CD4-positive, alpha-beta memory T cell (primary cell): Measurements from ENCODE around the gene LIPE. TPM values are rescaled to one million over a fixed set of nuclear protein-coding genes. Genes with fewer than 3 reads are reported as not detected.
A peak's percentile ranks its signal among the peaks of the same experiment; 100 is the strongest.

Experiments
- CTCF ChIA-PET: fragments of 350-600 bp; sonication (Branson Sonifier 250); formaldehyde crosslinking; loops from one replicate; lab custom pipeline; 2021; ENCODE audit warnings: inconsistent platforms; ENCODE audit not compliant: partially characterized antibody; lab: Charles Lee
- POLR2A ChIA-PET: fragments of 350-600 bp; sonication (Branson Sonifier 250); formaldehyde crosslinking; loops from one replicate; lab custom pipeline; 2021; ENCODE audit not compliant: partially characterized antibody; lab: Charles Lee
- DNase-seq, 5 donors: peaks; one replicate each; pipeline versions ENCODE4 v3.0.0 to v3.0.0-alpha.2; 2020 to 2022; ENCODE audit warnings: mixed read lengths in 1 of 5
- H3K27ac ChIP-seq: one replicate; pipeline ENCODE4 v1.7.0; 2013; ENCODE audit warnings: low read depth, low read length
- H3K27me3 ChIP-seq: 2 replicates; pipeline ENCODE4 v1.7.0; 2013; ENCODE audit warnings: mild to moderate bottlenecking, low read length, moderate library complexity; ENCODE audit not compliant: insufficient read depth
- H3K36me3 ChIP-seq: 2 replicates; pipeline ENCODE4 v1.7.0; 2013; ENCODE audit warnings: mild to moderate bottlenecking, low read length, moderate library complexity; ENCODE audit not compliant: insufficient read depth
- H3K4me1 ChIP-seq: 2 replicates; pipeline ENCODE4 v1.7.0; 2013; ENCODE audit warnings: mild to moderate bottlenecking, low read length, moderate library complexity; ENCODE audit not compliant: insufficient read depth
- H3K4me3 ChIP-seq, 2 donors: one replicate each; pipeline ENCODE4 v1.7.0; 2013; ENCODE audit warnings: low read length in 2 of 2, mild to moderate bottlenecking in 1 of 2
- H3K9me3 ChIP-seq, 2 donors: one replicate each; pipeline ENCODE4 v1.7.0; 2013; ENCODE audit warnings: low read length in 2 of 2, control low read depth in 1 of 2; ENCODE audit not compliant: control insufficient read depth in 1 of 2
- H3K27ac Mint-ChIP-seq, 7 donors: one replicate each; pipeline ENCODE4 v1.8.0; 2020 to 2021; ENCODE audit warnings: mixed read lengths in 7 of 7, mild to moderate bottlenecking in 6 of 7, inconsistent platforms in 3 of 7, moderate library complexity in 3 of 7
- H3K27me3 Mint-ChIP-seq, 2 donors: one replicate each; pipeline ENCODE4 v1.8.0; 2020 to 2021; ENCODE audit warnings: mixed read lengths in 2 of 2
- H3K36me3 Mint-ChIP-seq, 2 donors: one replicate each; pipeline ENCODE4 v1.8.0; 2020 to 2021; ENCODE audit warnings: mixed read lengths in 2 of 2, inconsistent platforms in 1 of 2, mild to moderate bottlenecking in 1 of 2
- H3K4me1 Mint-ChIP-seq, 4 donors: one replicate each; pipeline ENCODE4 v1.8.0; 2020 to 2021; ENCODE audit warnings: mixed read lengths in 4 of 4, mild to moderate bottlenecking in 1 of 4
- H3K4me3 Mint-ChIP-seq, 8 donors: one replicate each; pipeline ENCODE4 v1.8.0; 2020 to 2021; ENCODE audit warnings: mixed read lengths in 8 of 8, mild to moderate bottlenecking in 7 of 8, moderate library complexity in 6 of 8, inconsistent platforms in 3 of 8
- H3K9me3 Mint-ChIP-seq, 8 donors: one replicate each; pipeline ENCODE4 v1.8.0; 2020 to 2021; ENCODE audit warnings: mixed read lengths in 8 of 8, mild to moderate bottlenecking in 5 of 8, inconsistent platforms in 3 of 8, moderate library complexity in 1 of 8
- intact Hi-C: fragments of 100-400 bp; cut with micrococcal nuclease; formaldehyde crosslinking; loops from one replicate; pipeline ENCODE4 v1.15.1; 2023
- polyA plus RNA-seq, 2 donors: library from polyadenylated mRNA; unstranded; fragments of 300-500 nt; fragmentation: Illumina TruSeq; gene quantifications; one replicate each; pipeline ENCODE4 v1.2.3, GENCODE V29; 2021
- total RNA-seq, 2 experiments: library from RNA; stranded (reverse); gene quantifications; one replicate each; pipeline ENCODE4 v1.2.3, GENCODE V29; 2021

LIPE gene
- total and polyA plus RNA-seq, 4 experiments from 2014 or later: 4.0 to 32.6 (median 19.9) TPM

DNA sequence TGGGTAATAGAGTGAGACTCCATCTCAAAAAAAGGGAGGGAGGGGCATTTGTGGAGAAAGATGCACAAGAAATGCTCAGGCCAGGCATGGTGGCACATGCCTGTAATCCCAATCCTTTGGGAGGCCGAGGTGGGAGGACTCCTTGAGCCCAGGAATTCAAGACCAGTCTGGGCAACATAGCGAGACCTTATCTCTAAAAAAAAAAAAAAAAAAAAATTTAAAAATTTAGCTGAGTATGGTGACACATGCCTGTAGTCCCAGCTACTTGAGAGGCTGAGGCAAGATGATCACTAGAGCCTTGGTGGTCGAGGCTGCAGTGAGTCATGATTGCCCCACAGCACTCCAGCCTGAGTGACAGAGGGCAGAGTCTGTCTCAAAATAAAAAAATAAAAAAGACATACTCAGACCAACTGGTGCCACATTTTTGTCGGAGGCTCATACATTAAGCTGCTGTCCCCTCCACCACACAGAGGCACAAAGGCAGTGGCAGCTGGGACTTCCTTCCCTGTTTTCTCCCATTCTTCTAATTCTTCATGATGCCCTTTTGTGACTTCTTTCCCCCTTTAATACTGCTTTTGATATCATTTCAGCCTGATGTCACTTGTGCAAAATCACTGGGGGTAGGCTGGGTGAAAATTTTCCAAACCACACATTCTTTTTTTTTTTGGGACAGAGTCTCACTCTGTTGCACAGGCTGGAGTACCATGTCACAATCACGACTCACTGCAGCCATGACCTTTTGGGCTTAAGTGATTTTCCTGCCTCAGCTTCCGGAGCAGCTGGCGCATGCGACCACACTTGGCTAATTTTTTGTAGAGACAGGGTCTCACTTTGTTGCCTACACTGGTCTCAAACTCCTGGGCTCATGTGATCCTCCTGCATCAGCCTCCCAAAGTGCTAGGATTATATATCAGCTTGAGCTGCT, 42.4 kb upstream of the LIPE start:
- POLR2A ChIA-PET: no interaction called here
- Mint-ChIP-seq H3K27ac (no peak overlapping the region), H3K36me3 (no peaks in the 10 kb centered on the region), H3K4me1 (peaks cover 0 to 5% (median 3%) of the 10 kb centered on the region in 4 donors), H3K27me3 (peaks cover 0 to 2% of the 10 kb centered on the region in 2 donors), H3K4me3 (no peak overlapping the region), H3K9me3 (no peaks in the 10 kb centered on the region)
- Histone ChIP-seq H3K4me3 (no peak overlapping the region), H3K36me3 (no peaks in the 10 kb centered on the region), H3K27ac (no peak overlapping the region), H3K27me3 (no peaks in the 10 kb centered on the region), H3K4me1 (no peaks in the 10 kb centered on the region), H3K9me3 (no peaks in the 10 kb centered on the region)
- intact Hi-C loops: no loop called here
- DNase-seq: no peak
- CTCF ChIA-PET: interaction anchor here (1.4 to 1.9 kb wide), 3 partner anchors 31 to 127 kb away, joined by 3 to 6 read pairs (median 4); no protein-coding TSS in a partner anchor

GRCh38 chr19:42468273-42468796, 41.1 kb upstream of the LIPE start:
- H3K36me3 Mint-ChIP-seq: no peaks in the 10 kb centered on the region
- CTCF ChIA-PET: interaction anchor here (1.9 kb wide), 1 partner anchor 29 kb away, joined by 6 read pairs; no protein-coding TSS in a partner anchor
- POLR2A ChIA-PET: no interaction called here
- peaks cover 0 to 5% (median 3%) of the 10 kb centered on the region in 4 donors for H3K4me1 Mint-ChIP-seq
- H3K4me3 ChIP-seq: no peak overlapping the region
- H3K27me3 ChIP-seq: no peaks in the 10 kb centered on the region
- no peak for DNase-seq
- H3K36me3 ChIP-seq: no peaks in the 10 kb centered on the region
- H3K27ac Mint-ChIP-seq: no peak overlapping the region
- H3K9me3 Mint-ChIP-seq: no peaks in the 10 kb centered on the region
- no peaks in the 10 kb centered on the region for H3K4me1 ChIP-seq
- intact Hi-C loops: no loop called here
- no peaks in the 10 kb centered on the region for H3K9me3 ChIP-seq
- no peak overlapping the region for H3K27ac ChIP-seq
- H3K27me3 Mint-ChIP-seq: peaks cover 0 to 2% of the 10 kb centered on the region in 2 donors
- no peak overlapping the region for H3K4me3 Mint-ChIP-seq

GRCh38 chr19:42467183-42467760, 40.1 kb upstream of the LIPE start:
- H3K4me3 ChIP-seq: no peak overlapping the region
- no peak for DNase-seq
- H3K27ac ChIP-seq: no peak overlapping the region
- Mint-ChIP-seq H3K4me1 (peaks cover 0 to 5% (median 3%) of the 10 kb centered on the region in 4 donors), H3K9me3 (no peaks in the 10 kb centered on the region), H3K27me3 (no peaks in the 10 kb centered on the region), H3K4me3 (no peak overlapping the region), H3K36me3 (no peaks in the 10 kb centered on the region), H3K27ac (peak overlapping the region in 1 of 7 donors; percentile 2)
- ChIA-PET POLR2A (no interaction called here), CTCF (interaction anchor here (1.0 to 1.7 kb wide), 2 partner anchors 26 to 61 kb away, joined by 3 to 5 read pairs; partner anchors contain the start of gene CEACAM1)
- H3K27me3 ChIP-seq: no peaks in the 10 kb centered on the region
- no peaks in the 10 kb centered on the region for H3K9me3 ChIP-seq
- no peaks in the 10 kb centered on the region for H3K36me3 ChIP-seq
- no peaks in the 10 kb centered on the region for H3K4me1 ChIP-seq
- intact Hi-C loops: no loop called here

GRCh38 chr19:42466521-42467182, 39.5 kb upstream of the LIPE start:
- no peaks in the 10 kb centered on the region for H3K9me3 ChIP-seq
- H3K27me3 Mint-ChIP-seq: no peaks in the 10 kb centered on the region
- no peak overlapping the region for H3K27ac ChIP-seq
- peaks cover 0 to 5% (median 3%) of the 10 kb centered on the region in 4 donors for H3K4me1 Mint-ChIP-seq
- ChIA-PET POLR2A (no interaction called here), CTCF (interaction anchor here (1.0 to 1.7 kb wide), 2 partner anchors 26 to 62 kb away, joined by 3 to 5 read pairs; partner anchors contain the start of gene CEACAM1)
- no peak overlapping the region for H3K4me3 ChIP-seq
- DNase-seq: no peak
- no peaks in the 10 kb centered on the region for H3K36me3 ChIP-seq
- intact Hi-C loops: no loop called here
- H3K4me3 Mint-ChIP-seq: no peak overlapping the region
- H3K27me3 ChIP-seq: no peaks in the 10 kb centered on the region
- H3K36me3 Mint-ChIP-seq: no peaks in the 10 kb centered on the region
- no peaks in the 10 kb centered on the region for H3K9me3 Mint-ChIP-seq
- no peaks in the 10 kb centered on the region for H3K4me1 ChIP-seq
- H3K27ac Mint-ChIP-seq: peak overlapping the region in 2 of 7 donors; percentile 2 to 65

DNA sequence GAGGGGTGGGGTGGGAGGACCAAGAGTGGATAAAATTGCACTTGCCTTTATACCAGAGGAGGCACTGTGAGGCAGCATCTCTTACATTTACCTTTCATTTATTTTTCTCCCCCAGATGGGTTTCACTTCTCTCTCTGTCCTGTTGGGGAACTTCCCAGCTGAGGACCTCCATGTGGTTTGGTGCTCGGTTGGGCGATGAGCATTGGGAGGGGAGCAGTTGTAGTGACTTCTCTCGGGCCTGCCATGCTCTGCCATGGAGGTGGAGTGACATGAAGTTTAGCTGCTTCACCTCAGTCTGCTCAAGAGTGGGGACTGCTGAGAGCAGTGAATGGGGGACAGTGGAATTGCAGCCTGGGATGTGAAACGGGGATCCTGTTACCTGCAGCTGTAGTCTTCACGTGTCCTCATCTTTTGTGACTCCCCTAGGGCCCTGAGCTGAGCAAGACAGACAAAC, 38.7 kb upstream of the LIPE start:
- Mint-ChIP-seq H3K4me1 (peaks cover 0 to 5% (median 3%) of the 10 kb centered on the region in 4 donors), H3K36me3 (no peaks in the 10 kb centered on the region), H3K9me3 (no peaks in the 10 kb centered on the region), H3K27ac (peak overlapping the region in 1 of 7 donors; percentile 3), H3K4me3 (no peak overlapping the region), H3K27me3 (no peaks in the 10 kb centered on the region)
- no peaks in the 10 kb centered on the region for H3K27me3 ChIP-seq
- ChIA-PET POLR2A (no interaction called here), CTCF (interaction anchor here (1.1 to 1.7 kb wide), 2 partner anchors 16 to 25 kb away, joined by 3 to 5 read pairs; no protein-coding TSS in a partner anchor)
- H3K4me3 ChIP-seq: no peak overlapping the region
- no peaks in the 10 kb centered on the region for H3K9me3 ChIP-seq
- no peak for DNase-seq
- no peaks in the 10 kb centered on the region for H3K36me3 ChIP-seq
- intact Hi-C loops: no loop called here
- no peak overlapping the region for H3K27ac ChIP-seq
- no peaks in the 10 kb centered on the region for H3K4me1 ChIP-seq

DNA sequence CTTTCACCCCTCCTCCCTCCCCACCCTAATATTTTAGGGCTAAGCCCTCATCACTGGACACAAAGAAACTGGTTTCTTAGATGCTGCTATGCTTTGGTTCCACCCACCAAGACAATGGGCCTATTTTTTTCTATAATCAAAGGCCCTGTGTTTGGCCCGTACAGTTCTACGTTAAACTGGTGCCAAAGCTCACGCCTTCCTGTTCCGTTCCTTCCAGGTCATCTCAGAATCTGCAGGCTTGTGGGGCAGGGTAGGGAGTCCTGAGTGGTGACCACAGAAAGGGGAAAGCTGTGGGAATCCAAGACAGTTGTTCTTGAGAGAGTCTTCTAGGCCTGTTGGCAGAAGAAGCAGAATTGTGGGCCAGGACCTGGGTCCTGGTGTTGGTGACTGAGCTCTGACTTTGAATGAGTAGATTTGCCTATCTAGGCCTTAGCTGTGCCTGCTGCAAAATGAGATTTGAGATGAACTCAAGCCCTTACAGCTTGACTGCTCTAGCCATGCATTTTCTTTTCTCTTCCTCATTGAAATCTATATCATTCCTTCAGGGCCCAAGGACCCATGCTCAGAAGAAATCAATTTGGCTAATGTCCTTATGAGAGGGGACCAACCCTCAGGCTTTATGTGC, 34.6 kb upstream of the LIPE start:
- no peak overlapping the region for H3K27ac Mint-ChIP-seq
- no peaks in the 10 kb centered on the region for H3K36me3 Mint-ChIP-seq
- ChIA-PET POLR2A (no interaction called here), CTCF (interaction anchor here (1.0 kb wide), 1 partner anchor 23 kb away, joined by 3 read pairs; no protein-coding TSS in a partner anchor)
- H3K4me1 Mint-ChIP-seq: peaks cover 0 to 2% (median 1%) of the 10 kb centered on the region in 4 donors
- H3K9me3 Mint-ChIP-seq: no peaks in the 10 kb centered on the region
- Histone ChIP-seq H3K4me3 (no peak overlapping the region), H3K27ac (no peak overlapping the region), H3K27me3 (no peaks in the 10 kb centered on the region), H3K9me3 (no peaks in the 10 kb centered on the region), H3K36me3 (no peaks in the 10 kb centered on the region), H3K4me1 (no peaks in the 10 kb centered on the region)
- no peak for DNase-seq
- intact Hi-C loops: no loop called here
- H3K4me3 Mint-ChIP-seq: no peak overlapping the region
- H3K27me3 Mint-ChIP-seq: peaks cover 0 to 2% of the 10 kb centered on the region in 2 donors
